Measurements from ENCODE around the gene ZNF764.

GRCh38 chr16:30570636-30571444, 12.7 kb upstream of the ZNF764 start:
- TF ChIP-seq CTCF (IDR thresholded peaks at IDR 0.05) (no peak), EZH2 (IDR thresholded peaks at IDR 0.05) (no peak), EZH2phosphoT487 (IDR thresholded peaks at IDR 0.05) (no peak)
